ENCODE results near the gene COL4A3.

COL4A3 gene

DNA sequence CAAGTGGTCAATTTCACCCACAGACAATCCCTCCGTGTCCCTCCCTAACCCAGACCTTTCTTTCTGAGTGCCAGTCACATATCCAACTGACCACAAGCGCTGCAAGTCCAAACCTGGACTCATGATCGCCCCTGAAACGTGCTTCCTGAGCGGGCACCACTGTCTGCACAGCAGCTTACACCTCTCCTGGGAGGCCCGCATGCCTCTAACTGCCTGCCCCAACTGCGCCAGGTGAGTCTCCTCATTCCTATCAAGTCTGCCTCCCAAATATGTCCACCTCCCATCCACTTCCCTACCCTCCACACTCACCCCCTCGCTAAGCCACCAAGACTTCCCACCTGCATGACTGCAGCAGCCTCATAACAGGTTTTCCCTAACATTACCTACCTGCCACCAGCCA, 33.8 kb upstream of the COL4A3 start:
- TF ChIP-seq FOXP2 (optimal IDR thresholded peaks at IDR 0.05; ENCODE audit: borderline replicate concordance, extremely low read depth, extremely low read length, insufficient read depth): no peak
- TF ChIP-seq, protein P1, sequence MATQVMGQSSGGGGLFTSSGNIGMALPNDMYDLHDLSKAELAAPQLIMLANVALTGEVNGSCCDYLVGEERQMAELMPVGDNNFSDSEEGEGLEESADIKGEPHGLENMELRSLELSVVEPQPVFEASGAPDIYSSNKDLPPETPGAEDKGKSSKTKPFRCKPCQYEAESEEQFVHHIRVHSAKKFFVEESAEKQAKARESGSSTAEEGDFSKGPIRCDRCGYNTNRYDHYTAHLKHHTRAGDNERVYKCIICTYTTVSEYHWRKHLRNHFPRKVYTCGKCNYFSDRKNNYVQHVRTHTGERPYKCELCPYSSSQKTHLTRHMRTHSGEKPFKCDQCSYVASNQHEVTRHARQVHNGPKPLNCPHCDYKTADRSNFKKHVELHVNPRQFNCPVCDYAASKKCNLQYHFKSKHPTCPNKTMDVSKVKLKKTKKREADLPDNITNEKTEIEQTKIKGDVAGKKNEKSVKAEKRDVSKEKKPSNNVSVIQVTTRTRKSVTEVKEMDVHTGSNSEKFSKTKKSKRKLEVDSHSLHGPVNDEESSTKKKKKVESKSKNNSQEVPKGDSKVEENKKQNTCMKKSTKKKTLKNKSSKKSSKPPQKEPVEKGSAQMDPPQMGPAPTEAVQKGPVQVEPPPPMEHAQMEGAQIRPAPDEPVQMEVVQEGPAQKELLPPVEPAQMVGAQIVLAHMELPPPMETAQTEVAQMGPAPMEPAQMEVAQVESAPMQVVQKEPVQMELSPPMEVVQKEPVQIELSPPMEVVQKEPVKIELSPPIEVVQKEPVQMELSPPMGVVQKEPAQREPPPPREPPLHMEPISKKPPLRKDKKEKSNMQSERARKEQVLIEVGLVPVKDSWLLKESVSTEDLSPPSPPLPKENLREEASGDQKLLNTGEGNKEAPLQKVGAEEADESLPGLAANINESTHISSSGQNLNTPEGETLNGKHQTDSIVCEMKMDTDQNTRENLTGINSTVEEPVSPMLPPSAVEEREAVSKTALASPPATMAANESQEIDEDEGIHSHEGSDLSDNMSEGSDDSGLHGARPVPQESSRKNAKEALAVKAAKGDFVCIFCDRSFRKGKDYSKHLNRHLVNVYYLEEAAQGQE (IDR thresholded peaks at IDR 0.05; ENCODE audit: insufficient read depth in 1 of 2, low read depth in 2 of 2, low read length in 2 of 2): no peak
- TF ChIP-seq TAF1 (IDR thresholded peaks at IDR 0.05; ENCODE audit: borderline replicate concordance, insufficient read depth, low read length): no peak
- no peak for TF ChIP-seq SIN3A (IDR thresholded peaks at IDR 0.05; ENCODE audit: borderline replicate concordance, insufficient read depth, low read length)
- TF ChIP-seq POLR2AphosphoS5 (IDR thresholded peaks at IDR 0.05; ENCODE audit: low read depth, low read length): no peak

DNA sequence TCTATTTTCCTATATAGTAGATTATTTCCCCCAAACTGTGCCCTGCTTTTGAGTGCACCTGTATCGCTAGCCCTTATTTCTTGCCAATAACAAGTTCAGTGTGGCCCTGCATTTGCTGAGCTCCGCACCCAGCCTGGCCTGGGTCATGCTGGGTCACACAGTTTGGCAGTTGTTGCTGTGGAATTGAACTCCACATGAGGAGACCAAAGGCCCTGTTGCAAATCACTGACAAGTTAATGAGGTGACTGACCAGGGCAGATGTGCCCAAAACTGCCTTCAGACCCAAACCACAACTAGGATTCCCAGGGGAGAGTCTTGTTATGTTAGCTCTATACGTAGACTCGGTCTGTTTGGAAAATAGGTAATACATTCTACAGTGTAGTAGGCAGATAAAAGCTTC, 31.4 kb upstream of the COL4A3 start:
- no peak for TF ChIP-seq POLR2AphosphoS5 (IDR thresholded peaks at IDR 0.05; ENCODE audit: low read depth, low read length)
- TF ChIP-seq SIN3A (IDR thresholded peaks at IDR 0.05; ENCODE audit: borderline replicate concordance, insufficient read depth, low read length): no peak
- no peak for TF ChIP-seq TAF1 (IDR thresholded peaks at IDR 0.05; ENCODE audit: borderline replicate concordance, insufficient read depth, low read length)
- no peak for TF ChIP-seq FOXP2 (optimal IDR thresholded peaks at IDR 0.05; ENCODE audit: borderline replicate concordance, extremely low read depth, extremely low read length, insufficient read depth)
- TF ChIP-seq, protein P1 (IDR thresholded peaks at IDR 0.05; ENCODE audit: insufficient read depth in 1 of 2, low read depth in 2 of 2, low read length in 2 of 2): no peak

DNA sequence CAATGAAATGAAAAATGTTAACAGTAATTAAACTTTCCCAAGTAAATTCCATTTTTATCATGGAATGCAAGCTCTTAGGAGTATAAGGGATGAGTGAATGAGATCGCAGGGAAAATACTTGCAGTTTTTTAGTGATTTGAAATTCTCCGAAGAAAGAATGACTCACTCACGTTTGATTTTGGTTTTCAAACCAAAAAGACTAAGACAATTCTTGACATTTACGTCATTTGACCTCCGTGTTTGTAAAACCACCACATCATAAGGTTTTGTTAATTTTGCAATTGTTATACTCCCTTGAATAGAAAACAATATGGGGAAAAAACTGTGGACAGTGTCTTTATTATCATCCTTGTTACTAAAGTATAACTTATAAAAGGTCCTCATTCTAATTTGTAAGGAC, 29.8 kb upstream of the COL4A3 start:
- TF ChIP-seq SIN3A (IDR thresholded peaks at IDR 0.05; ENCODE audit: borderline replicate concordance, insufficient read depth, low read length) (no peak), TAF1 (IDR thresholded peaks at IDR 0.05; ENCODE audit: borderline replicate concordance, insufficient read depth, low read length) (no peak), POLR2AphosphoS5 (IDR thresholded peaks at IDR 0.05; ENCODE audit: low read depth, low read length) (no peak), FOXP2 (optimal IDR thresholded peaks at IDR 0.05; ENCODE audit: borderline replicate concordance, extremely low read depth, extremely low read length, insufficient read depth) (no peak)
- TF ChIP-seq, protein P1 (IDR thresholded peaks at IDR 0.05; ENCODE audit: insufficient read depth in 1 of 2, low read depth in 2 of 2, low read length in 2 of 2): no peak

DNA sequence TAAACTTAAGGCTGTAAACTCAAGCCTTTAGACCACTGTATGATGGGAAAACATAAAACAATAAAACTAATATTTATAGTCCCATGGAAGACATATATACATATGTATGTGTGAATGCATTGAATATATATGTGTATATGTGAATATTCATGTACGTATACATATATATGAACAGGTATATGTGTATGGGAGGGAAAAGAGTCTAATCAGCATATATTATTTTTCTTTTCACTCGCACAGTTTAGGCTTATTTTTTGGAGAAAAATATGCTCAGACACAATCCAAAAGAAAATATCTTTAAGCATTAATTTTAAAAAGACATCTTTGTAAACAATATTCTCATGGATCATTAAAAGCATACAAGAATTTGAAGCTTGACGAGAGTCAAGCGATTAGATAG, 23.1 kb upstream of the COL4A3 start:
- TF ChIP-seq, protein P1 (IDR thresholded peaks at IDR 0.05; ENCODE audit: insufficient read depth in 1 of 2, low read depth in 2 of 2, low read length in 2 of 2): no peak
- no peak for TF ChIP-seq TAF1 (IDR thresholded peaks at IDR 0.05; ENCODE audit: borderline replicate concordance, insufficient read depth, low read length)
- TF ChIP-seq SIN3A (IDR thresholded peaks at IDR 0.05; ENCODE audit: borderline replicate concordance, insufficient read depth, low read length): no peak
- no peak for TF ChIP-seq POLR2AphosphoS5 (IDR thresholded peaks at IDR 0.05; ENCODE audit: low read depth, low read length)
- no peak for TF ChIP-seq FOXP2 (optimal IDR thresholded peaks at IDR 0.05; ENCODE audit: borderline replicate concordance, extremely low read depth, extremely low read length, insufficient read depth)

DNA sequence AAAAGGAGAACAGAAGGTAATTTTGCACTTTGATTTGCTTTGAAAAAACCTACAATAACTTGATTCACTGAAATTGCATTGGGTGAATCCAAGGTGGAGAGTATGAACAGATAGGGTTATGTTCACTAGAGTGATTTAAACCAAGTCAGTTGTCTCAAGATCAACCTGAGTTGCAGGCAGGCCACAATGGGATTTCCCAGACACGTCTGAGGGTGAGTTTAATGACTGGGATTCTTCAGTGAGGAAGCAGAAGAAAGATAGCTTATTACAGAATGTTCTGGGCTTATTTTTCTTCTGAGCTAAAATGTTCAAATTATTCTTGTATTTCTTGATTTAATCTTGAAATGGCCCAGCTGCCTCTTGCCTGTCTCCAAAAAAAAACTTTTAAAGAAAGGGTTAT, 20.5 kb upstream of the COL4A3 start:
- TF ChIP-seq, protein P1 (IDR thresholded peaks at IDR 0.05; ENCODE audit: insufficient read depth in 1 of 2, low read depth in 2 of 2, low read length in 2 of 2): no peak
- TF ChIP-seq FOXP2 (optimal IDR thresholded peaks at IDR 0.05; ENCODE audit: borderline replicate concordance, extremely low read depth, extremely low read length, insufficient read depth) (no peak), SIN3A (IDR thresholded peaks at IDR 0.05; ENCODE audit: borderline replicate concordance, insufficient read depth, low read length) (no peak), TAF1 (IDR thresholded peaks at IDR 0.05; ENCODE audit: borderline replicate concordance, insufficient read depth, low read length) (no peak), POLR2AphosphoS5 (IDR thresholded peaks at IDR 0.05; ENCODE audit: low read depth, low read length) (no peak)

All from PFSK-1 (cell line).